Panc1 (cell line): Measurements from ENCODE around the gene MBTPS1. TPM values are rescaled to one million over a fixed set of nuclear protein-coding genes. Genes with fewer than 3 reads are reported as not detected.

Experiments used
- ATAC-seq: fragments of 200-7000 bp; cut with Tn5 transposase; 2 replicates; pipeline ENCODE4 v1.9.1; 2020; ENCODE audit warnings: mild to moderate bottlenecking, moderate library complexity
- BruUV-seq: library from RNA; stranded (reverse); fragments of 400-500 nt; replicated peaks from 2 replicates; lab custom pipeline; 2021; lab: Mats Ljungman, UMichigan
- CTCF ChIA-PET: fragments of 300-600 bp; sonication (Branson Sonifier 250); formaldehyde crosslinking; loops from one replicate; lab custom pipeline; 2022; ENCODE audit warnings: antibody characterized with exemption; lab: Charles Lee
- POLR2A ChIA-PET: fragments of 300-600 bp; sonication (Branson Sonifier 250); formaldehyde crosslinking; loops from one replicate; lab custom pipeline; 2022; ENCODE audit warnings: antibody characterized with exemption; lab: Charles Lee
- DNase-seq: peaks from one replicate; pipeline ENCODE4 v3.0.0-alpha.2; 2010; ENCODE audit warnings: low read depth, low spot score
- H3K27ac ChIP-seq: 2 replicates; pipeline ENCODE4 v1.5.1; 2011; ENCODE audit warnings: mild to moderate bottlenecking, low read length, inconsistent platforms
- H3K27me3 ChIP-seq: fragments of 200-500 bp; sonication (Bioruptor generic); 2 replicates; pipeline ENCODE4 v1.6.0; 2014; ENCODE audit warnings: low read length, inconsistent platforms; ENCODE audit not compliant: control insufficient read depth, insufficient read depth
- H3K36me3 ChIP-seq: fragments of 200-500 bp; sonication (Bioruptor generic); 2 replicates; pipeline ENCODE4 v1.5.1; 2014; ENCODE audit warnings: inconsistent platforms, mild to moderate bottlenecking, low read length, moderate library complexity; ENCODE audit not compliant: control insufficient read depth, insufficient read depth
- H3K4me1 ChIP-seq: 2 replicates; pipeline ENCODE4 v1.5.1; 2011; ENCODE audit warnings: inconsistent platforms, mild to moderate bottlenecking, low read length, moderate library complexity; ENCODE audit not compliant: control insufficient read depth, insufficient read depth
- H3K4me3 ChIP-seq, 2 experiments: 2 replicates each; pipeline ENCODE4 v1.5.1; 2011 to 2012; ENCODE audit warnings: low read depth in 2 of 2, low read length in 2 of 2, mild to moderate bottlenecking in 2 of 2, inconsistent platforms in 1 of 2, moderate library complexity in 1 of 2
- H3K9me3 ChIP-seq: fragments of 200-500 bp; sonication (Bioruptor generic); 2 replicates; pipeline ENCODE4 v1.5.1; 2014; ENCODE audit warnings: low read depth, mild to moderate bottlenecking, inconsistent platforms, low read length, moderate library complexity; ENCODE audit not compliant: control insufficient read depth, insufficient read depth
- POLR2AphosphoS5 ChIP-seq: IDR thresholded peaks from 2 replicates; pipeline ENCODE4 v1.6.1; 2012; ENCODE audit warnings: mild to moderate bottlenecking, low read depth, low read length, moderate library complexity
- SIN3A ChIP-seq: IDR thresholded peaks from 2 replicates; pipeline ENCODE4 v1.6.1; 2012; ENCODE audit warnings: low read depth, mild to moderate bottlenecking, low read length, moderate library complexity, borderline replicate concordance; ENCODE audit not compliant: insufficient read depth
- TCF7L2 ChIP-seq: IDR thresholded peaks from 2 replicates; pipeline ENCODE4 v1.6.1; 2011; ENCODE audit warnings: mild to moderate bottlenecking, low read depth, low read length, inconsistent platforms
- in situ Hi-C: cut with HindIII; loops from 2 replicates; pipeline ENCODE4 v1.10.0; 2016; ENCODE audit warnings: low sequenced_read_pairs, low pct_unique_long_range_greater_than_20kb
- intact Hi-C: fragments of 100-400 bp; cut with micrococcal nuclease; formaldehyde crosslinking; loops from one replicate; pipeline ENCODE4 v1.10.0; 2022; ENCODE audit not compliant: unreplicated experiment
- total RNA-seq: library from RNA; stranded (reverse); gene quantifications from one replicate; pipeline ENCODE4 v1.2.1, GENCODE V29; 2021; ENCODE audit not compliant: unreplicated experiment
- TF ChIP-seq, protein P1 (sequence below), 2 experiments: IDR thresholded peaks; 2 replicates each; pipeline ENCODE4 v1.6.1; 2011 to 2012; ENCODE audit warnings: low read depth in 2 of 2, control low read depth in 1 of 2, low read length in 1 of 2, mild to moderate bottlenecking in 1 of 2, moderate library complexity in 1 of 2; ENCODE audit not compliant: insufficient read depth in 1 of 2
- TF ChIP-seq, protein P2 (sequence below): fragments of 450-650 bp; IDR thresholded peaks from 2 replicates; pipeline ENCODE4 v1.5.1; 2017; ENCODE audit warnings: mild to moderate bottlenecking

The MBTPS1 gene
- total RNA-seq, 1 experiment from 2014 or later: 66.8 TPM

DNA sequence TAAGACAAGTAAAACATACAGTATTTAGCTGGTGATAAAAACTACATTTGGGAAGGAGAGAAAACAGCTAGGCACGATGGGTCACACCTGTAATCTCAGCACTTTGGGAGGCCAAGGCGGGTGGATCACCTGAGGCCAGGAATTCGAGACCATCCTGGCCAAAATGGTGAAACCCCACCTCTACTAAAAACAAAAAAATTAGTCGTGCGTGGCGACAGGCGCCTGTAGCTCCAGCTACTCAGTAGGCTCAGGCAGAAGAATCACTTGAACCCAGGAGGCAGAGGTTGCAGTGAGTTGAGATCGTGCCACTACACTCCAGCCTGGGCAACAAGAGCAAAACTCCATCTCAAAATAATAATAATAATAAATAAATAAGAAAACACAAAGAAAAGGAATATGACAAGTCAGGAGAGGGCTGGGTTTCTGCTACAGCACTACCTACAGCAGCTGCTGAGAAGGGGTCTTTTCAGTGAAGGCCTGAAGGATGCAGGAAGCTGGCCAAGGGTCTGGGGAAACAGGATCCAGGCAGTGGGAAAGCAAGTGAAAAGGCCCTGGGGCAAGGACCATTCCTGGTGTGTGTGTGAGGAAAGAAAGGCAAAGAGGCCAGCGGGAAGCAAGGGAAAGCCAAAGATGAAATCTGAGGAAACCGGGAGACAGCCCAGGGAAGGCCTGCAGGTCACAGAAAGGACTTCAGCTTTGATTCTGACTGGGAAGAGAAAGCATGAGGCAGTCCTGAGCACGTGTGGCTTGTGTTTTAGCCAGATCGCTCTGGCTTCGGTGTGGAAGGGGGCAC lies 10.6 kb downstream of the MBTPS1 start:
- no TSS peak for BruUV-seq
- ATAC-seq: no peak
- Histone ChIP-seq H3K36me3 (no peaks in the 10 kb centered on the region), H3K4me3 (no peak overlapping the region), H3K27me3 (no peaks in the 10 kb centered on the region), H3K27ac (no peak overlapping the region), H3K9me3 (no peaks in the 10 kb centered on the region), H3K4me1 (peaks cover 12% of the 10 kb centered on the region)
- TF ChIP-seq, protein P1, sequence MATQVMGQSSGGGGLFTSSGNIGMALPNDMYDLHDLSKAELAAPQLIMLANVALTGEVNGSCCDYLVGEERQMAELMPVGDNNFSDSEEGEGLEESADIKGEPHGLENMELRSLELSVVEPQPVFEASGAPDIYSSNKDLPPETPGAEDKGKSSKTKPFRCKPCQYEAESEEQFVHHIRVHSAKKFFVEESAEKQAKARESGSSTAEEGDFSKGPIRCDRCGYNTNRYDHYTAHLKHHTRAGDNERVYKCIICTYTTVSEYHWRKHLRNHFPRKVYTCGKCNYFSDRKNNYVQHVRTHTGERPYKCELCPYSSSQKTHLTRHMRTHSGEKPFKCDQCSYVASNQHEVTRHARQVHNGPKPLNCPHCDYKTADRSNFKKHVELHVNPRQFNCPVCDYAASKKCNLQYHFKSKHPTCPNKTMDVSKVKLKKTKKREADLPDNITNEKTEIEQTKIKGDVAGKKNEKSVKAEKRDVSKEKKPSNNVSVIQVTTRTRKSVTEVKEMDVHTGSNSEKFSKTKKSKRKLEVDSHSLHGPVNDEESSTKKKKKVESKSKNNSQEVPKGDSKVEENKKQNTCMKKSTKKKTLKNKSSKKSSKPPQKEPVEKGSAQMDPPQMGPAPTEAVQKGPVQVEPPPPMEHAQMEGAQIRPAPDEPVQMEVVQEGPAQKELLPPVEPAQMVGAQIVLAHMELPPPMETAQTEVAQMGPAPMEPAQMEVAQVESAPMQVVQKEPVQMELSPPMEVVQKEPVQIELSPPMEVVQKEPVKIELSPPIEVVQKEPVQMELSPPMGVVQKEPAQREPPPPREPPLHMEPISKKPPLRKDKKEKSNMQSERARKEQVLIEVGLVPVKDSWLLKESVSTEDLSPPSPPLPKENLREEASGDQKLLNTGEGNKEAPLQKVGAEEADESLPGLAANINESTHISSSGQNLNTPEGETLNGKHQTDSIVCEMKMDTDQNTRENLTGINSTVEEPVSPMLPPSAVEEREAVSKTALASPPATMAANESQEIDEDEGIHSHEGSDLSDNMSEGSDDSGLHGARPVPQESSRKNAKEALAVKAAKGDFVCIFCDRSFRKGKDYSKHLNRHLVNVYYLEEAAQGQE (IDR thresholded peaks at IDR 0.05; ENCODE audit: insufficient read depth in 1 of 2, low read depth in 2 of 2, low read length in 1 of 2): no peak
- TF ChIP-seq SIN3A (no peak), POLR2AphosphoS5 (no peak), TCF7L2 (no peak)
- TF ChIP-seq, protein P2, sequence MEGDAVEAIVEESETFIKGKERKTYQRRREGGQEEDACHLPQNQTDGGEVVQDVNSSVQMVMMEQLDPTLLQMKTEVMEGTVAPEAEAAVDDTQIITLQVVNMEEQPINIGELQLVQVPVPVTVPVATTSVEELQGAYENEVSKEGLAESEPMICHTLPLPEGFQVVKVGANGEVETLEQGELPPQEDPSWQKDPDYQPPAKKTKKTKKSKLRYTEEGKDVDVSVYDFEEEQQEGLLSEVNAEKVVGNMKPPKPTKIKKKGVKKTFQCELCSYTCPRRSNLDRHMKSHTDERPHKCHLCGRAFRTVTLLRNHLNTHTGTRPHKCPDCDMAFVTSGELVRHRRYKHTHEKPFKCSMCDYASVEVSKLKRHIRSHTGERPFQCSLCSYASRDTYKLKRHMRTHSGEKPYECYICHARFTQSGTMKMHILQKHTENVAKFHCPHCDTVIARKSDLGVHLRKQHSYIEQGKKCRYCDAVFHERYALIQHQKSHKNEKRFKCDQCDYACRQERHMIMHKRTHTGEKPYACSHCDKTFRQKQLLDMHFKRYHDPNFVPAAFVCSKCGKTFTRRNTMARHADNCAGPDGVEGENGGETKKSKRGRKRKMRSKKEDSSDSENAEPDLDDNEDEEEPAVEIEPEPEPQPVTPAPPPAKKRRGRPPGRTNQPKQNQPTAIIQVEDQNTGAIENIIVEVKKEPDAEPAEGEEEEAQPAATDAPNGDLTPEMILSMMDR: no peak
- ChIA-PET POLR2A (no interaction called here), CTCF (interaction anchor here (0.6 kb wide), 1 partner anchor 118 kb away, joined by 3 read pairs; no protein-coding TSS in a partner anchor)
- in situ Hi-C loops: no loop called here
- intact Hi-C loops: no loop called here
- no peak for DNase-seq

DNA sequence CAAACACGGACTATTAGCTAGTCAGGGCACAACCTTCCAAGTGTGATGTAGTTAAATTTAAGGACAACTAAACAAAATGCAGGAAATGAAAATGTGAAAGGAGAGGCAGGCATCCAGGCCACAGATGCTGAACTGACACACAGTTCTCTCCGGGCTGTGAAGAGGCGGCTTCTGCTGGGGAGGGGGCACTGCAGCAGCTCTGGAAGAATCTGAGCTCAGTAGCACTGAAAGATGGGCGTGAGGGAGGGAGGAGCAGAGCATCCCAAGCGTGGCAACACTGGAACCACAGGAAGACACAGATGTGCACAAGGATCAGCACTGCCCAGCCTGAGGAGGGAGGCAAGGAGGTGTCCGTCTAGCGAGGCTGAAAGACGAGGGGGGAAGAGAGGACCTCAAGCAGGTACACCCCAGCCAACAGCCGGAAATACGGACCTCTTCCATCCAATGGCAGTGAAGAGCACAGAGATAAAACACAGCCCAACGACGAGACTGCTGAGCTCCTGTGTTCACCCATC lies 11.4 kb downstream of the MBTPS1 start:
- no peak overlapping the region for H3K27ac ChIP-seq
- in situ Hi-C loops (no loop called here), intact Hi-C loops (no loop called here)
- H3K9me3 ChIP-seq: no peaks in the 10 kb centered on the region
- H3K36me3 ChIP-seq: no peaks in the 10 kb centered on the region
- no peaks in the 10 kb centered on the region for H3K27me3 ChIP-seq
- peaks cover 8% of the 10 kb centered on the region for H3K4me1 ChIP-seq
- ChIA-PET CTCF (no interaction called here), POLR2A (no interaction called here)
- no peak overlapping the region for H3K4me3 ChIP-seq
- DNase-seq (no peak), ATAC-seq (no peak)
- no TSS peak for BruUV-seq
- TF ChIP-seq, protein P2: no peak
- TF ChIP-seq, protein P1 (IDR thresholded peaks at IDR 0.05; ENCODE audit: insufficient read depth in 1 of 2, low read depth in 2 of 2, low read length in 1 of 2): no peak
- TF ChIP-seq SIN3A: no peak
- TF ChIP-seq TCF7L2: no peak
- TF ChIP-seq POLR2AphosphoS5: no peak
